HG02970 (cell line): ENCODE results near the gene KRT17.
"Not testable (repeated sequence)": the region's sequence is repeated elsewhere in the genome, so short reads cannot be mapped to it uniquely, and the experiment has no call there.

Experiments
- ATAC-seq: cut with Tn5 transposase; IDR thresholded peaks from one replicate; pipeline ENCODE4 v1.9.1; 2021; ENCODE audit warnings: mild to moderate bottlenecking, moderate library complexity, moderate number of reproducible peaks; ENCODE audit not compliant: unreplicated experiment, low FRiP score

Gene KRT17

DNA sequence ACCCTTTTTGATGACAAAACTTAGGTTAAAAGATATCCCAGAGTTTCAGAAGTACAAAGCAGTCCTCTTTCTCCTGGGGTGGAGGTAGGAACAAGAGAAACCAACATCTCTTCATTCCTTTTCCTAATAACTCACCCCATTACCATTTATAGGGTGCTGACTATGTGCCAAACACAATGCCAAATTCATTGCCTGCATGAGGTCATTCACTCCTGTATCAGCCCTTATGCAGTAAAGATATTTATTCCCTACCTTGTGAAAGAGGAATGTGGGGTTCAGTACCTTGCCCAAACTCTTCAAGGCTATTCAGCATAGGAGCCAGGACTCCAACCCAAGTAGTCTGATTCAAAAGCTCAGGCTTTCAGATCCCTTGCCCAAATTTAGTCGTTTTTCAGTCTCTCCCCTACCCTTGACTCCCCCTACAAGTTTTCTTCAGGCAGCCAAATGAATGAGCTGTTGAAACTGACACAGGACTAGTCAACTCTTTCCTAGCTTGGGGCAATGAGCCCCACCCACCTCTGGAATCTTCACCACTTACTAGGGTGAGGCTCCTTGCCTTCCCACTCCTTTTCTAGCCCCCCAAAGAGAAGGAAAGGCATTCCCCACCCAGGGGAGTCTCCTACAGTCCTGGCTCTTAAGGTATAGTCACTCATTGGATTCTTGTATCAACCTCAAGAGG lies 43.5 kb downstream of the KRT17 start:
- ATAC-seq: no peak

- no peak for ATAC-seq
Observed at GRCh38 chr17:41580244-41580575, 44.2 kb downstream of the KRT17 start.

DNA sequence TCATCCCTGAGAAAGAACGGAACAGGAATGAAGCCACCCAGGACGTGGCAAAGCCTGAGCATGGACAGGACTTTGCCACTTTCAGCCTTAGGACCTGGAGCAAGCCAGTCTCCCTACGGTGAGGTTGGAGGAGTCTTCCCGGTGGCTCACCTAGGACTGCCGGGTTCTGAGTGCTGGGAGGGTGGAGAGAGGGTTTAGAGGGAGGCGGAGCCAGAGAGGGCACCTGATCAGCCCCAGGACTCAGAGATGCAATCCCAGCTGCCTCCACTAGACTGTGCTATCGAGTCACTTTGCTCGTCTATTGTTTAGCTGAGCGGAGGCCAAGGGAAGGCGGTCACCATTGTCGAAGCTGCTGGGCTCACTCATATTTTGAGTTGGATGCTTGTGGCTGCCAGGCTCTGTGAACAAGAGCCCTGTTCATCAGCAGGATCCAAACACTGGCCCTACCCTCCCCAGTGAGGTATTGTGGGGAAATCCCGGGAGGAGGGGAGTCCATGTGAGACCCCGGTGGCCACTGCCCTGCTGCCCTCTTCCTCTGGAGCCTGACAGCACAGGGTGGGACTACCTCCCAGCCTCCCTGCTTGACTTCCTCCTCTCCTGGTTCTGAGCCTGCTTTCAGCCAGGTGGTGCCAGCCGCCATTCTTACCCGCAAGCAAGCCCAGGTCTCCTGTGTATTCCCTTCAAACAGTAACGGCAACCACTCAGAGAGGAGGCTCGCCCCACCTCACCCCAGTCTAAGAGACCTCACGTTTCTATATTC lies 44.7 kb downstream of the KRT17 start:
- ATAC-seq: no peak

GRCh38 chr17:41578971-41579370 lies 45.4 kb downstream of the KRT17 start:
- ATAC-seq: no peak

GRCh38 chr17:41578538-41578937 lies 45.8 kb downstream of the KRT17 start:
- ATAC-seq: no peak

DNA sequence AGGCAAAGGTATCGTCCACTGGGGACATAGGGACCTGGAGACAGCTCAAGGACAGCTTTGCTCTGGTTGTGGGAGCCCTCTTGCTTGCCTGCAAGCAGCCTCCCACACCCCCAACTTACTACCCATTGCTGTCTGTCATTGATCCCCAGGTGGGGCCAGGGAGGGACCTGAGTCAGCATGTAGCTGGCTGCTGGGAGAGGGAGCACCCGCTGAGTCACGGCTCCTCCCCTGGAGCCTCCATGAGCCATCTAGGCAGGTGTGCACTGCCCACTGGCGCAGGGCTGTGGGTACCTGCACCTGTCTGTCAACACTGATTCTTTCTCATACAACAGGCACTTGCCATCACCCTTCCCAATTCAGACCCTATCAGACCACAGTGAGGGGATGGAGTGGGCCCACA lies 47.6 kb downstream of the KRT17 start:
- not testable (repeated sequence) for ATAC-seq

DNA sequence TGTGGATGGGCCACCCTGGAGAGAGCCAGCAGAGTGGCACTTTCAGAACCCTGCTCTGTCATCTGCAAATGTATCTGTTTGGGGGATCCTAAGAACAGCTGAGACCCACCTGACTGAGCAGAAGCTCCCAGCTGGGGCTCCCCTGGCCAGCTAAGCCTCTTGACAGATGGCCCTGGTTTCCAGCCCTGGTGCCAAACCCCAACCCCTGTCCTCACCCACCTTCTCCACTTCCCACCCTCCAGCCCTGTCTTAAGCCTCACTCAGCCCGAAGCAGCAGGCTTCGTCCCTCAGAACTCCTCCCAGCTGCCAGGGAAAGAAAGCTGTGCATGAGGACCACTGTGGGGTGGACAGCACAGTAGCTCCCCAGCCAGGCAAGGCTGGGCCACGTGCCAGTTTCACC lies 49.0 kb downstream of the KRT17 start:
- no peak for ATAC-seq

DNA sequence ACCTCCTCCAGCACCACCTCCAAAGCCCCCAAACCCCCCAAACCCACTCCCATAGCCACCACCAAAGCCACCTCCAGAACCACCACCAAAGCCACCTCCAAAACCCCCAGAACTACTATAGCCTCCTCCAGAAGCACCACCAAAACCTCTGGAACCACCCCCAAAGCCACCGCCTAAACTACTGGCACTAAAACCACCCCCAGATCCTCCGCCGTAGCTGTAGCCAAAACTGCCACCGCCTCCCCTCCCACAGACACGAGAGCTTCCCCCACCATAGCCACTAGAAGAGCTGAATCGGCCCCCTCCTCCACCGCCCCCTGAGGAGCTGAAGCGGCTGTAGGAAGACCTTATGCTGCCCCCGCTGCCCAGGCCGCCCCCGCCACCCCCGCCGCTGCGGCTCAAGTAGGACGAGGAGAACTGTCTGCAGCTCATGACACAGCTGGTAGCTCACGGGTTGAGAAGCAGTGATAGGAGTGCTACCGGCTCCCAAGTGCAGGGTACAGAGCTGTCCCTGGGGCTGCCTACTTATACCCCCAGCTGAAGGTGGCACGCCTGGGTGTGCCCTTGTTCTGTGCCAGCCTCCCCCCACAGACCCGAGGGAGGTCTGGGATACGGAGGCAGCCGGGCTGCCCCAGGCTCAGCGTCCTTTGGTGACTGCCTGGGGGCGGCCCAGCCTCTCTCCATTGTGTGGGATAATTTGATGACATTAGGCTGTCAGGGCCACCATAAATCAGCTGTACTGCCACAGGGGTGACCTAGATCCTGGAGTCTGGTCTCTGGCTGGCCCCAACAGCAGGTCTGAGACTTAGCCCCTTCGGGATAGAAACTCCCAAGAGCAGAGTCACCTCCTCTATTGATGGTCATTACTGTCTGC lies 52.6 kb downstream of the KRT17 start, which contains the start of gene KRT9:
Gene KRT9, minus strand, starts transcription at position 499 of the 874 bp plus-strand sequence. Its CDS starts 67 bp downstream, at position 432.
- no peak for ATAC-seq
